ENCODE results near the gene RIMS4. TPM values are rescaled to one million over a fixed set of nuclear protein-coding genes. Genes with fewer than 3 reads are reported as not detected.

The RIMS4 gene
- total and polyA plus RNA-seq, 10 of the 15 experiments (the other 5 are each of a cell fraction or from before 2014, with no cell fraction given): under 0.01 to 0.07 (median 0.05) TPM; not detected in 5

DNA sequence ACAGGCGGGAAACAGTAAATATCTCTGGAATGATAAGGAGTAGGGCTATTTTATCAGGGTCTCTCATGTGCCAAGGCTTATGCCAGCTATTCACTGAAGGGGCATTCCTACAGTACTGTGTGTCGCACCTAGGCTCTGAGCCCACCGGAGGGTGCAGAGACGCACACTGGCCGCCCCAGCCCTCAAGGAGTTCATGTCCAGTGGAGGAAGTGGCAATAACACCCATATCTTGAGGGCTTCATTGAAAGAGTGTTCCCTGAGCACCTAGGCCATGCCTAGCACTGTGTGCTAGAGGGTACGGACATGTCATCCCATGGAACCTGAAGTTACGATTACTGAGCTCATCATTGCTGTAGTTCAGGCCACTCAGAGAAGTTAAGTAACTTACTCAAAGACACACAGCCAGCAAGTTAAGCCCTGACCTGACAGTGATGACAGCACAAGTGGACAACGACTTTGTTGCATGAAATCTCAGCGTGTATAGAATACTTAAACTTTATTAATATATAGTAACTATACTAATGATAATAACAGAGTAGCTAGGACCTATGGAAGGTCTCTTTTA is 86.5 kb downstream of the RIMS4 start:
- no peak overlapping the region for H3K27ac ChIP-seq (ENCODE audit: control insufficient read depth, insufficient read depth)
- in situ Hi-C loops (cut with MboI): no loop called here
- H3K27me3 ChIP-seq (replicated peaks in 1 of 2; ENCODE audit: control insufficient read depth in 2 of 2, insufficient read depth in 2 of 2, low read length in 1 of 2): no peaks in the 10 kb centered on the region; a peak in 2 of 4 replicates
- no peak for DNase-seq (ENCODE audit: low read depth, low spot score)
- no peak for ATAC-seq
- no peak overlapping the region for H3K4me2 ChIP-seq (ENCODE audit: control insufficient read depth, insufficient read depth)
- ChIA-PET POLR2A (no interaction called here), RAD21 (ENCODE audit: unreplicated experiment) (no interaction called here), CTCF (interaction anchor here (0.9 to 1.7 kb wide), 4 partner anchors 9 to 143 kb away, joined by 3 to 4 read pairs (median 4); no protein-coding TSS in a partner anchor), SMC1A (ENCODE audit: uncharacterized antibody, unreplicated experiment) (interaction anchor here (0.6 to 1.3 kb wide), 2 partner anchors 9 to 725 kb away, joined by 3 read pairs; no protein-coding TSS in a partner anchor)
- no peaks in the 10 kb centered on the region for H3K9me3 ChIP-seq (replicated peaks; ENCODE audit: control insufficient read depth, insufficient read depth, low read length)
- H3K36me3 ChIP-seq (ENCODE audit: control insufficient read depth in 2 of 2, insufficient read depth in 2 of 2, low read length in 1 of 2): no peaks in the 10 kb centered on the region
- no peak overlapping the region for H3K9ac ChIP-seq (ENCODE audit: control insufficient read depth, insufficient read depth, low read length)
- intact Hi-C loops (cut with micrococcal nuclease; ENCODE audit: unreplicated experiment): no loop called here
- no peak for TF ChIP-seq CBX3 (IDR thresholded peaks at IDR 0.05; ENCODE audit: borderline replicate concordance, low read depth)
- TF ChIP-seq RAD51 (IDR thresholded peaks at IDR 0.05): no peak
- no peak for TF ChIP-seq RFX5 (IDR thresholded peaks at IDR 0.05; ENCODE audit: low read depth, low read length)
- TF ChIP-seq TCF12 (IDR thresholded peaks at IDR 0.05; ENCODE audit: low read depth, low read length): no peak
- no peak for TF ChIP-seq TAF1 (IDR thresholded peaks at IDR 0.05; ENCODE audit: borderline replicate concordance, low read depth, low read length)
- TF ChIP-seq JUNB (IDR thresholded peaks at IDR 0.05): no peak
- TF ChIP-seq, protein P1, sequence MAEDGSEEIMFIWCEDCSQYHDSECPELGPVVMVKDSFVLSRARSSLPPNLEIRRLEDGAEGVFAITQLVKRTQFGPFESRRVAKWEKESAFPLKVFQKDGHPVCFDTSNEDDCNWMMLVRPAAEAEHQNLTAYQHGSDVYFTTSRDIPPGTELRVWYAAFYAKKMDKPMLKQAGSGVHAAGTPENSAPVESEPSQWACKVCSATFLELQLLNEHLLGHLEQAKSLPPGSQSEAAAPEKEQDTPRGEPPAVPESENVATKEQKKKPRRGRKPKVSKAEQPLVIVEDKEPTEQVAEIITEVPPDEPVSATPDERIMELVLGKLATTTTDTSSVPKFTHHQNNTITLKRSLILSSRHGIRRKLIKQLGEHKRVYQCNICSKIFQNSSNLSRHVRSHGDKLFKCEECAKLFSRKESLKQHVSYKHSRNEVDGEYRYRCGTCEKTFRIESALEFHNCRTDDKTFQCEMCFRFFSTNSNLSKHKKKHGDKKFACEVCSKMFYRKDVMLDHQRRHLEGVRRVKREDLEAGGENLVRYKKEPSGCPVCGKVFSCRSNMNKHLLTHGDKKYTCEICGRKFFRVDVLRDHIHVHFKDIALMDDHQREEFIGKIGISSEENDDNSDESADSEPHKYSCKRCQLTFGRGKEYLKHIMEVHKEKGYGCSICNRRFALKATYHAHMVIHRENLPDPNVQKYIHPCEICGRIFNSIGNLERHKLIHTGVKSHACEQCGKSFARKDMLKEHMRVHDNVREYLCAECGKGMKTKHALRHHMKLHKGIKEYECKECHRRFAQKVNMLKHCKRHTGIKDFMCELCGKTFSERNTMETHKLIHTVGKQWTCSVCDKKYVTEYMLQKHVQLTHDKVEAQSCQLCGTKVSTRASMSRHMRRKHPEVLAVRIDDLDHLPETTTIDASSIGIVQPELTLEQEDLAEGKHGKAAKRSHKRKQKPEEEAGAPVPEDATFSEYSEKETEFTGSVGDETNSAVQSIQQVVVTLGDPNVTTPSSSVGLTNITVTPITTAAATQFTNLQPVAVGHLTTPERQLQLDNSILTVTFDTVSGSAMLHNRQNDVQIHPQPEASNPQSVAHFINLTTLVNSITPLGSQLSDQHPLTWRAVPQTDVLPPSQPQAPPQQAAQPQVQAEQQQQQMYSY (CRISPR knock-in tag; IDR thresholded peaks at IDR 0.05): no peak
- TF ChIP-seq MEF2A (IDR thresholded peaks at IDR 0.05; ENCODE audit: insufficient read depth, low read depth, low read length): no peak
- H3K4me3 ChIP-seq: no peak overlapping the region
- H3K4me1 ChIP-seq (ENCODE audit: control insufficient read depth, insufficient read depth, low read length): no peaks in the 10 kb centered on the region
- WGBS (ENCODE audit: insufficient coverage, insufficient replicate concordance, low lambda C conversion rate, missing lambda C conversion rate): 68% methylated on average over 9 of the region's 9 CpGs
- FAIRE-seq: no peak
- H2AFZ ChIP-seq (ENCODE audit: control insufficient read depth, low read depth, low read length): no peak overlapping the region
- no peaks in the 10 kb centered on the region for H4K20me1 ChIP-seq (ENCODE audit: control insufficient read depth, insufficient read depth)
- H3K79me2 ChIP-seq (ENCODE audit: control insufficient read depth, insufficient read depth, low read length): no peaks in the 10 kb centered on the region
- no TSS peak for BruUV-seq (replicated peaks)
